Measurements from ENCODE around the gene HOXC4. TPM values are rescaled to one million over a fixed set of nuclear protein-coding genes. Genes with fewer than 3 reads are reported as not detected.

Gene HOXC4
- total and polyA plus RNA-seq, 2 donors (not counting 3 experiments of a cell fraction or from before 2014, with no cell fraction given) = 0.06 to 0.58 TPM

DNA sequence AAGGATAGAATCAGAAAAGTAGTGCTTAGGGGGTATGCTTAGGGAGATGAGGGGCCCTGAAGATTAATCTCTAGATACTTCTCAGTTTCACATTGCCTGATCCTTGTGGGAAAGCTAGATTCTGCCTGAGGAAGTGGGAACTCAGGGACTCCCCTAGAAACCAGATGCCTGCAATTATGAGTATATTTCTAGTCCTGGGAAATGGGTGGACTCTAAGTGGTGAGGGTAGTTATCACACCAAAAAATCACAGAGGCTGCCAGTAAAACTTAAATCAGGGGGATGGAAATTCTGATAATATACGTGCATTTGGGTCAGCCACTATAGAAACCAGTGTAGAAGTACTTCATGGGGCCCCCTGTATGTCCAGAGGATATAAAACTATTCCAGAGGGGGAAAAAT is 18.3 kb downstream of the HOXC4 start:
- CTCF ChIA-PET = no interaction called here
- no peaks in the 10 kb centered on the region for H4K20me1 ChIP-seq (replicated peaks; ENCODE audit: control insufficient read depth, extremely low read depth, insufficient read depth, low read length)
- peaks cover 3 to 13% of the 10 kb centered on the region in 2 experiments for H3K27me3 ChIP-seq (ENCODE audit: control insufficient read depth in 2 of 2, insufficient read depth in 2 of 2, low read length in 2 of 2)
- H3K4me1 ChIP-seq (ENCODE audit: control insufficient read depth, extremely low read depth, insufficient read depth, low read length) = no peaks in the 10 kb centered on the region
- no TSS peak for BruUV-seq (replicated peaks)
- dilution Hi-C loops (cut with MboI; ENCODE audit: extremely low pct_ligation_motif_present, low sequenced_read_pairs) = no loop called here
- H3K79me2 ChIP-seq (ENCODE audit: control insufficient read depth, insufficient read depth, low read length) = no peaks in the 10 kb centered on the region
- no peak overlapping the region for H3K4me3 ChIP-seq (replicated peaks in 1 of 3; ENCODE audit: insufficient read depth in 1 of 3, low read depth in 1 of 3, low read length in 3 of 3)
- TF ChIP-seq EZH2 (IDR thresholded peaks at IDR 0.05; ENCODE audit: borderline replicate concordance, low read depth, low read length, severe bottlenecking) (no peak), JUN (IDR thresholded peaks at IDR 0.05; ENCODE audit: borderline replicate concordance, insufficient read depth, insufficient read length, low read depth) (no peak), POLR2A (IDR thresholded peaks at IDR 0.05; ENCODE audit: low read depth, low read length) (no peak), GATA2 (IDR thresholded peaks at IDR 0.05; ENCODE audit: insufficient read depth, insufficient read length, low read depth, low read length) (no peak), POLR2AphosphoS5 (IDR thresholded peaks at IDR 0.05; ENCODE audit: insufficient read depth, low read depth, low read length) (no peak), FOS (IDR thresholded peaks at IDR 0.05; ENCODE audit: borderline replicate concordance, insufficient read depth, low read length) (no peak), MYC (IDR thresholded peaks at IDR 0.05; ENCODE audit: low read depth, low read length) (no peak)
- TF ChIP-seq, protein P1, sequence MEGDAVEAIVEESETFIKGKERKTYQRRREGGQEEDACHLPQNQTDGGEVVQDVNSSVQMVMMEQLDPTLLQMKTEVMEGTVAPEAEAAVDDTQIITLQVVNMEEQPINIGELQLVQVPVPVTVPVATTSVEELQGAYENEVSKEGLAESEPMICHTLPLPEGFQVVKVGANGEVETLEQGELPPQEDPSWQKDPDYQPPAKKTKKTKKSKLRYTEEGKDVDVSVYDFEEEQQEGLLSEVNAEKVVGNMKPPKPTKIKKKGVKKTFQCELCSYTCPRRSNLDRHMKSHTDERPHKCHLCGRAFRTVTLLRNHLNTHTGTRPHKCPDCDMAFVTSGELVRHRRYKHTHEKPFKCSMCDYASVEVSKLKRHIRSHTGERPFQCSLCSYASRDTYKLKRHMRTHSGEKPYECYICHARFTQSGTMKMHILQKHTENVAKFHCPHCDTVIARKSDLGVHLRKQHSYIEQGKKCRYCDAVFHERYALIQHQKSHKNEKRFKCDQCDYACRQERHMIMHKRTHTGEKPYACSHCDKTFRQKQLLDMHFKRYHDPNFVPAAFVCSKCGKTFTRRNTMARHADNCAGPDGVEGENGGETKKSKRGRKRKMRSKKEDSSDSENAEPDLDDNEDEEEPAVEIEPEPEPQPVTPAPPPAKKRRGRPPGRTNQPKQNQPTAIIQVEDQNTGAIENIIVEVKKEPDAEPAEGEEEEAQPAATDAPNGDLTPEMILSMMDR (IDR thresholded peaks at IDR 0.05; ENCODE audit: extremely low read depth in 1 of 2, insufficient read depth in 1 of 2, low read depth in 1 of 2, low read length in 2 of 2) = no peak
- TF ChIP-seq, protein P2, sequence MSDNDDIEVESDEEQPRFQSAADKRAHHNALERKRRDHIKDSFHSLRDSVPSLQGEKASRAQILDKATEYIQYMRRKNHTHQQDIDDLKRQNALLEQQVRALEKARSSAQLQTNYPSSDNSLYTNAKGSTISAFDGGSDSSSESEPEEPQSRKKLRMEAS (IDR thresholded peaks at IDR 0.05; ENCODE audit: insufficient read depth, insufficient read length) = no peak
- no peak overlapping the region for H3K4me2 ChIP-seq (ENCODE audit: insufficient read depth, low read length)
- no peaks in the 10 kb centered on the region for H3K9me3 ChIP-seq (replicated peaks; ENCODE audit: control insufficient read depth, insufficient read depth, low read length)
- H3K27ac ChIP-seq (ENCODE audit: insufficient read depth, low read depth, low read length) = no peak overlapping the region
- POLR2A ChIA-PET = no interaction called here
- intact Hi-C loops (cut with micrococcal nuclease) = no loop called here
- FAIRE-seq (no peak), DNase-seq (ENCODE audit: low read depth, low spot score) (no peak)
- no peak overlapping the region for H3K9ac ChIP-seq (replicated peaks; ENCODE audit: extremely low read depth, insufficient read depth, low read length)
- H3K36me3 ChIP-seq (ENCODE audit: control insufficient read depth in 2 of 2, extremely low read depth in 1 of 2, insufficient read depth in 2 of 2, low read length in 2 of 2) = no peaks in the 10 kb centered on the region
- H2AFZ ChIP-seq (ENCODE audit: low read depth, low read length) = no peak overlapping the region
- H3K9me1 ChIP-seq (replicated peaks; ENCODE audit: control insufficient read depth, extremely low read depth, insufficient read depth, low read length) = no peaks in the 10 kb centered on the region
